Measurements from ENCODE around the gene GNG10.
"Not testable (repeated sequence)": the region's sequence is repeated elsewhere in the genome, so short reads cannot be mapped to it uniquely, and the experiment has no call there.

Gene GNG10

DNA sequence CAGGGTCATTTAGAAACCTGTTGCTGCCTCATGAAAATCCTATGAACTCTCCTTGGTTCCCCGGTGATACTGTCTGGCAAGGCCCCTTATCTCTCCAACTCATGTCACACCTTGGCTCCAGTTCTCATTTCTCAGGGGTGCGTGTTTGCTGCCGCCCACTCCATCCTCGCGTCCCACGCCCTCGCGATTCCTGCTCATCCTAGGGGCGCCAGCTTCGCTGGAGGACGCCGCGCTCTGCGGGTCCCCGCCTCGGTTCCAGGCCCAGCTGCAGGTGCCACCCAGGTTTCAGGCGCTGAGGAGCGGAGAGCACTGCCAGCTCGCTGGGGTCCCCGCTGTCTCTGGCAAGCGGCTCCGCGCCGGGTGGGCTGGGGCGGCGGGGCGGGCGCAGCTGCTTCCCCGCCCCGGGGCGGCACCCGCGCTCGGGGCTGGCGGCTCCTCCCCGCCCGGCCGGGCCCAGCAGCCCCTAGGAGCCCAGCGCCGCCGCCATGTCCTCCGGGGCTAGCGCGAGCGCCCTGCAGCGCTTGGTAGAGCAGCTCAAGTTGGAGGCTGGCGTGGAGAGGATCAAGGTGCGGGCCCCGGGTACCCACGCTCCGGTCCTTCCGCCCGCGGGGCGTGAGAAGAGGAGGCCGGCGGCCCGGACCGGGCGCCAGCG, at the start of gene GNG10:
GNG10 (plus strand) TSS at position 456 of the 652 bp plus-strand sequence; CDS start at position 486, 30 bp downstream.
- TF ChIP-seq, protein P1, sequence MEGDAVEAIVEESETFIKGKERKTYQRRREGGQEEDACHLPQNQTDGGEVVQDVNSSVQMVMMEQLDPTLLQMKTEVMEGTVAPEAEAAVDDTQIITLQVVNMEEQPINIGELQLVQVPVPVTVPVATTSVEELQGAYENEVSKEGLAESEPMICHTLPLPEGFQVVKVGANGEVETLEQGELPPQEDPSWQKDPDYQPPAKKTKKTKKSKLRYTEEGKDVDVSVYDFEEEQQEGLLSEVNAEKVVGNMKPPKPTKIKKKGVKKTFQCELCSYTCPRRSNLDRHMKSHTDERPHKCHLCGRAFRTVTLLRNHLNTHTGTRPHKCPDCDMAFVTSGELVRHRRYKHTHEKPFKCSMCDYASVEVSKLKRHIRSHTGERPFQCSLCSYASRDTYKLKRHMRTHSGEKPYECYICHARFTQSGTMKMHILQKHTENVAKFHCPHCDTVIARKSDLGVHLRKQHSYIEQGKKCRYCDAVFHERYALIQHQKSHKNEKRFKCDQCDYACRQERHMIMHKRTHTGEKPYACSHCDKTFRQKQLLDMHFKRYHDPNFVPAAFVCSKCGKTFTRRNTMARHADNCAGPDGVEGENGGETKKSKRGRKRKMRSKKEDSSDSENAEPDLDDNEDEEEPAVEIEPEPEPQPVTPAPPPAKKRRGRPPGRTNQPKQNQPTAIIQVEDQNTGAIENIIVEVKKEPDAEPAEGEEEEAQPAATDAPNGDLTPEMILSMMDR (IDR thresholded peaks at IDR 0.05; ENCODE audit: borderline replicate concordance, control extremely low read depth, extremely low read depth, insufficient read depth, missing control alignments): no peak
- in situ Hi-C loops (cut with MboI; ENCODE audit: low sequenced_read_pairs, unreplicated experiment): no loop called here
- peak; percentile 94 for DNase-seq (ENCODE audit: low spot score)

- no peak for DNase-seq (ENCODE audit: low spot score)
- in situ Hi-C loops (cut with MboI; ENCODE audit: low sequenced_read_pairs, unreplicated experiment): no loop called here
- TF ChIP-seq, protein P1 (IDR thresholded peaks at IDR 0.05; ENCODE audit: borderline replicate concordance, control extremely low read depth, extremely low read depth, insufficient read depth, missing control alignments): no peak
Measured at GRCh38 chr9:111613436-111614040, 47.9 kb upstream of the GNG10 start.

GRCh38 chr9:111615928-111616327, 45.5 kb upstream of the GNG10 start:
- DNase-seq (ENCODE audit: low spot score): no peak
- TF ChIP-seq, protein P1 (IDR thresholded peaks at IDR 0.05; ENCODE audit: borderline replicate concordance, control extremely low read depth, extremely low read depth, insufficient read depth, missing control alignments): no peak
- in situ Hi-C loops (cut with MboI; ENCODE audit: low sequenced_read_pairs, unreplicated experiment): no loop called here

- DNase-seq (ENCODE audit: low spot score); in situ Hi-C loops (cut with MboI; ENCODE audit: low sequenced_read_pairs, unreplicated experiment): not testable (repeated sequence)
Measured at GRCh38 chr9:111617349-111617748, 44.1 kb upstream of the GNG10 start.

DNA sequence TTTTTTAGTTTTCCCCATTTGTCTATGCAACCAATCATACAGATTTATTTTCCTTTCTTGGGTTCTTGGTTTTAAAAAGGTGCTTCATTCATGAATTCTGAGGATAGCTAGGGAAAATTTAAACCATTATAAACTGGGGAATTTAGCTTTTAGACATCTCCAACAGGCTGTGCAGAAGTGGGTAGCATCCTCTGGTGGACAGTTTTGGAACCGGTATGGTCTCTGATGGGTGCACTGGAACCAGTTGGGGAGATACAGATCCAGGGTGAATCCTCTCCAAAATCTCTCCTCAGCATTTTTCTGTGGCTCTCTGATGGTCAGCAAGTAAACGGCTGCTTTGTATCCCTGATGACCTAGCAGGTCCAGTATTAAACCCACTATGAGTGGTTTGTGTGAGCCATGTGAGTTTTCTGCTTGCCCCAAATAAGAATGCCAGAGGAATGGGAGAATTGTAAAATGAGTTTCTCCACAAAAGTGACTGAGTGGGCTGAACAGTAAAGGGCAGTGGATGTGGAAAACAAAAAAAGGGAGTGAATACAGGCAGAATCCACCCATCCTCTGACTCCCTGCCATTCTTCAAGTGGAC, 39.4 kb upstream of the GNG10 start:
- peak; percentile 59 for DNase-seq (ENCODE audit: low spot score)
- TF ChIP-seq, protein P1 (IDR thresholded peaks at IDR 0.05; ENCODE audit: borderline replicate concordance, control extremely low read depth, extremely low read depth, insufficient read depth, missing control alignments): peak; percentile 48
- in situ Hi-C loops (cut with MboI; ENCODE audit: low sequenced_read_pairs, unreplicated experiment): no loop called here

GRCh38 chr9:111622626-111623025, 38.8 kb upstream of the GNG10 start:
- TF ChIP-seq, protein P1 (IDR thresholded peaks at IDR 0.05; ENCODE audit: borderline replicate concordance, control extremely low read depth, extremely low read depth, insufficient read depth, missing control alignments): no peak
- DNase-seq (ENCODE audit: low spot score): no peak
- in situ Hi-C loops (cut with MboI; ENCODE audit: low sequenced_read_pairs, unreplicated experiment): no loop called here

All from GM13976 (cell line).